GM19043 (cell line): ENCODE results near the gene VNN1.
A peak's percentile ranks its signal among the peaks of the same experiment; 100 is the strongest.

Experiments used
- ATAC-seq: cut with Tn5 transposase; IDR thresholded peaks from one replicate; pipeline ENCODE4 v1.9.1; 2021; ENCODE audit warnings: low read depth; ENCODE audit not compliant: unreplicated experiment

The VNN1 gene, protein sequence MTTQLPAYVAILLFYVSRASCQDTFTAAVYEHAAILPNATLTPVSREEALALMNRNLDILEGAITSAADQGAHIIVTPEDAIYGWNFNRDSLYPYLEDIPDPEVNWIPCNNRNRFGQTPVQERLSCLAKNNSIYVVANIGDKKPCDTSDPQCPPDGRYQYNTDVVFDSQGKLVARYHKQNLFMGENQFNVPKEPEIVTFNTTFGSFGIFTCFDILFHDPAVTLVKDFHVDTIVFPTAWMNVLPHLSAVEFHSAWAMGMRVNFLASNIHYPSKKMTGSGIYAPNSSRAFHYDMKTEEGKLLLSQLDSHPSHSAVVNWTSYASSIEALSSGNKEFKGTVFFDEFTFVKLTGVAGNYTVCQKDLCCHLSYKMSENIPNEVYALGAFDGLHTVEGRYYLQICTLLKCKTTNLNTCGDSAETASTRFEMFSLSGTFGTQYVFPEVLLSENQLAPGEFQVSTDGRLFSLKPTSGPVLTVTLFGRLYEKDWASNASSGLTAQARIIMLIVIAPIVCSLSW

DNA sequence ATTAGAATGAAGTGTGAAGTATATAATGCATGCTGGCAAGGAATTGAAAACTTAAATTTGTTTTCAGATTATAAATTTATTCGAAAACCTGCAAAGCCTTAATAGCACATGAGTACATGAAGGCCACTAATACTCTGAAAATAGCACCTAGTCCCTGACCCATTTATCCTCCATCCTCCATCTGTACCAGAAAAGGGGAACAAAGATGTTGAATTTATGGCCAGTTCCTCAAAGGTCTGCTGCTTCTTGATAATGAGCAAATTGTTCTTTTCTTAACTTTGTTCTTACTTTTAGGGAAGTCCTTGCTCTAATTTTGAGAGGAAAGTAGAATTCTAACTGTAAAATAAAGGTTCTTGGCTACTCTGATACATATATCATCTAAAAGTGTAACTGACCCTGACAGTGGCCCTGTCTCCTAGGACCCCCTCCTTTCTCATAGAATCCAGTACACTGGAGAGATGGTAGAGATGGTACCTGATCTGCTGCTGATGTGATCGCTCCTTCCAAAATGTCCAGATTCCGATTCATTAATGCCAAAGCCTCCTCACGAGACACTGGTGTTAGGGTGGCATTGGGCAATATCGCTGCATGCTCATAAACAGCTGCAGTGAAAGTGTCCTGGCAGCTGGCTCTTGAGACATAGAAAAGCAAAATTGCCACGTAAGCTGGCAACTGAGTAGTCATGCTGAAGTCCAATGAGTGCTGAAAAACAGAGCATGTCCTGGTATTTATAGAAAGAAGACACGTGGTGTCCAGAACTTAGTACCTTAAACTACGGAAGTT is at the start of gene VNN1:
TSS of gene VNN1 (minus strand) at position 704 of the 783 bp plus-strand sequence. CDS start at position 684, 20 bp downstream.
- ATAC-seq = peak; percentile 69

DNA sequence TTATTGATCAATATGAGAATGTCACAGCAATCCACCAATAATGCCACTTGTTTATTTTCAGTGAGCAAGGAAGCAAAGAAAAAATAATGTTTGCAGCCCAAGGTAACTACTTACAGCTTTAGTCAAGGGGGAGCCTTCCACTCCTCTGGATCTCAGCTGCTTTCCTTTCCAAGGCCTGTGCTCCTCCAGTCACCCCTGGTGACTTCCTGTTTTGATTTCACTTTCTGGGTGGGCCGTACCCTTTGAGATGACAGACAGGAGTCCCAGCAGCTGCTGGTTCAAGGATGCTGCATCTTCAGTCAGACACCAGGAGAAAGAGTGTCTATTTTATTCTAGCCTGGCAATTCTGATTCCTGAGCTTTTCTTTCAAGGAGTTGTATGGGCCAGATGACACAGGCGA is 49.4 kb upstream of the VNN1 start:
- peak; percentile 93 for ATAC-seq

DNA sequence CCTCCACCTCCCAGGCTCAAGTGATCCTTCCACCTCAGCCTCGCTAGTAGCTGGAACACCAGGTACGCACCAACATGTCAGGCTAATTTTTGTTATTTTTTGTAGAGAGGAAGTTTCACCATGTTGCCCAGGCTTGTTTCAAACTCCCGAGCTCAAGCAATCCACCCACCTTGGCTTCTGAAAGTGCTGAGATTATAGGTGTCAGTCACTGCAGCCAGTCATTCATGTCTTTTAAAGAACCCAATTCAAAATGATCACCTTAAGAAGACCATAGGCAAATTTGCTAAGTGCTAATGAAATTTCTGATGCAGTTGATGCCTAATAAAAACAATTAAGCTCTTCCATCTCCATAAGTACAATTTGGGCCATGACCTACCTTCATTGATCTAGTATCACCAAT is 46.4 kb upstream of the VNN1 start:
- ATAC-seq = no peak

DNA sequence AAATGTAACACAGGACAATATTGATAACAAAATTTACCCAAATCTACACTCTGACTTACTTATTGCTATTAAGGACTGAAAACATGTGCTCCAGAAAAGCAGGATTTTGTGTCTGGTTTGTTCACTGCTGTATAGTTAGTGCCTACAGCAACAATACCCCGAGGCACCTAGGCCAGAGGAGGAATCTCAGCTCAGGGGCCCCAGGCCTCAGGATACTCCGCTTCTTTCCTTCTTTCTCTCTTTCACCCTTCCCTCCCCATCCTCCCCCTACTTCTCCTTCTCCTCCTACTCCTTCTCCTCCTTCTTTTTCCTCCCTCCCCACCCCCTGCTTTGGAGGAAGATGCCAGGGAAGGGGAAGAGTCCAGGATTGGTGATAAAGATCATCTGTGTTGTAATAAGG is 44.8 kb upstream of the VNN1 start:
- ATAC-seq = no peak

DNA sequence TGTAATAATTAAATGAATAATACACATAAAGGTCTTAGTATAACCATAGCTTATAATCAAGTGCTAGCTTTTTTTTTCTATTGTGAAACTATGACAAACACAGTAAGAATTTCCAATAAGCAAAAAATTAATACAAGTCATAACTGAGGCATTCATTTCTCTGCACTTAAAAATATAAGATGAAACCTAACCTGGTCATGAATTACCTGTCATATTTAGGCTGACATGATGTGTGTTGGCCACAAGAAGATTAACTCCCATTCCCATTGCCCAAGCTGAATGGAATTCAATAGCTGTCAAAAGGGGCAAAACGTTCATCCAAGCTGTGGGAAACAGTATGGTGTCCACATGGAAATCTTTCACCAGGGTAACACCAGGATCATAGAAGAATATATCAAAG is 38.4 kb upstream of the VNN1 start:
- ATAC-seq = no peak

DNA sequence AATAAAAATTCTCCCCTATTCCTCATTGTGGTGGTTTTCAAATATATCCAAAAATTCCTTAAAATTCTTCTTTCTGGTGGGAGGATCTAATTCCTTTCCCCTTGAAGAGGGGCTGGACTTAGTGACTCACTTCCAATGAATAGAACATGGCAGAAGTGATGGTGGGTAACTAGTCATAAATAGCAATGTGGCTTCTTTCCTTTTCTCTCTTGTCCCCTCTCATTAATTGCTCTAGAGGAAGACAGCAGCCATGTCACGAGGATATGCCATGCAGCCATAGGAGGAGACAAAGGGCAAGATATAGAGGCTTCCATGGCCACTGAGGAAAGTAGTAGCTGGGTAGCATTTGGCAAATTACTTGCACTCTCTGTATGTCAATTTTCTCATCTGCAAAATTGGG is 38.0 kb upstream of the VNN1 start:
- no peak for ATAC-seq

DNA sequence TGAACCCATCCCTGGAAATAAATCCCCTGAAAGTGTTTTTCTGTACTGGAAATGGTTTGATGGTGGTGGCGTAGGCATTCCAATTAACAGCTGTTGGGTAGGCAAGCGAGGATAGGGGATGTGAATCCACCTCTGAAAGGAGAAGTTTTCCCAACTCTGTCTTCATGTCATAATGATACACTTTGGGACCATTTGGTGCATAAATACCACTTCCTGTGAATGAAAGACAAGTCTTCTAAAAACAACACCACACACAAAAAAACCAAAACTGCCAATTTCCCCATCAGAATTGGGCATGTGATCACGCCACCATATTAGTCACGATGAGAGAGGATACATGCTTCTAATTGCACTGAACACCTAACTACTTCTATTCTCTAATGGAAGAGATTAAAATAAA is 37.5 kb upstream of the VNN1 start:
- ATAC-seq = peak; percentile 41

DNA sequence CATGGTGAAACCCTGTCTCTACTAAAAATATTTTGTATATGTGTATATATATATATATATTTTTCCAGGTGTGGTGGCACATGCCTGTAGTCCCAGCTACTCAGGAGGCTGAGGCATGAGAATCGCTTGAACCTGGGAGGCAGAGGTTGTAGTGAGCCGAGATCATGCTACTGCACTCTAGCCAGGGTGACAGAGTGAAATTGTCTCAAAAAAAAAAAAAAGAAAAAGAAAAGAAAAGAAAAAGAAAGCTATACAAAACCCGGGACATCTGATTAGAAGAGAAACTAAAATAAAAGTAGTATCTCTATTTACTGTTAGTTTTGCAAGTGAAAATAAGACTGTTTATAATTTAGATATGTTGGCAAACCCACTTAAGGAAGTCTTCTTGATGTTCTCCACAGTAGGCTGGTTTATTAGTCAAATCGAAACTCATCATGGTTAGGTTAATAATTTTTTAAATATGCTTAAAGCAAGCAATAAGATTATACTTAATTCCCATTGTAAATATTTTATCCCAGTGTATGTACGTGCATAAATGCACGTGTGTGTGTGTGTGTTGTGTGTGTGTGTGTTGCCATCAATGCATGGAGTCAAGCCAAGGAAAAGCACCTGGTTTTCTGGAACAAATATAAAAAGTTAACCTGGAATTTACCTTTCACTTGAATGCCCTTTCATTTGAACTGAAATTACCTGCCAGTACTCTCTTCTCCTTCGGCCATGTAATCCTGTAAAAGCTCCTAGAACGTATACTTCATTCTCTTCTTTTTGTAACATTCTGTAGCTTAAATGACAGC is 36.8 kb upstream of the VNN1 start:
- ATAC-seq = peak; percentile 79

DNA sequence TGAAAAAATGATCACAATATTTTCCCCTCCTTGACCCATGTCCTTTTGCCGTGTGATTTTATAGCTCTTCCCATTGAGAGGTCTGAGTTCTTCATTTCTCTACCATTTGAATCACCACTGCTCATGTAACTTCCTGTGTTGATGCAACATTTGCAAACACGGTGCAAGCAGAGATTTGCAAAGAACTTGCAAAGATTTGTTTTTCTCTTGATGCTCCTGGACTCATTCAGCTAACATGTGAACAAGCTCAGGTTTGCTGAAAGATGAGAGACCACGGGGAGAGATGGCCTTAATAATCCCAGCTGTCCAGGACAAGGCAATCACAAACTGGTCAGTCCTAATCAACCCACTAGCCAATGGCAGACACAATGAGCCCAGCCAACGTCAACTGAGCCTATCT is 35.3 kb upstream of the VNN1 start:
- ATAC-seq = no peak

DNA sequence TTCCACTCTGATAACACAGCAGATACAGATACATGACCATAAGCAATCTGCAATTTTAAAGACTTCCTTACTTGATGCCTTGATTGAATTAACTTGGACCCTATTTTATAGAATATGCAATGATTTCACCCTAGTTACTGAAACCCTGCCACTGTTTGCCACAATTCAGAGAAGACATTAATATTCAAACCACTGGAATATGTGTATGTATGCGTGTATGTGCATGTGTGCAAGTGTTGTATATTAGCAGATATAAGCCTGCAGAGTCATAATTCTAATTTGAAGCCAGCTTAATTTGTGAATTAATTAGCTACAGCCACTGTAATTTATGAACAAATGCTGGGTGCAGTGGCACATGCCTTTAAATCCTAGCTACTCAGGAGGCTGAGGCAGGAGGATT is 34.6 kb upstream of the VNN1 start:
- no peak for ATAC-seq

DNA sequence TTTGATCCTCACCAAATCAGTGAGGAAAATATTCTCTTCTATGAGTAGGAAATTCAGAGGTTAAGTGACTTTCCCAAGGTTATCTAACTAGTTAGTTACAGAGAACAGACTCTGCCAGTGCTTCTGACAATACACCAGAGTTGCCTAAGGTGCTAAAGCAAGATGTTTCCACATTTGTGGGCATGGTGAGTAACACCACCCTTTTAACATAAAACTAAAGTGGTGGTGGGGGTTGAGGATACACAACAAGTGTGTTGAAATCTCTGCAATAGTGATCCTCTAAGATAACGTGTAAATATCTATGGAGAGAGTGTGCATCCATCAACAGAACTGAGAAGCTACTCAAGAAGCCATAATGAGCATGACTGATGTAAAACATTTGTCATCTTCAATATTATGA is 32.2 kb upstream of the VNN1 start:
- no peak for ATAC-seq

DNA sequence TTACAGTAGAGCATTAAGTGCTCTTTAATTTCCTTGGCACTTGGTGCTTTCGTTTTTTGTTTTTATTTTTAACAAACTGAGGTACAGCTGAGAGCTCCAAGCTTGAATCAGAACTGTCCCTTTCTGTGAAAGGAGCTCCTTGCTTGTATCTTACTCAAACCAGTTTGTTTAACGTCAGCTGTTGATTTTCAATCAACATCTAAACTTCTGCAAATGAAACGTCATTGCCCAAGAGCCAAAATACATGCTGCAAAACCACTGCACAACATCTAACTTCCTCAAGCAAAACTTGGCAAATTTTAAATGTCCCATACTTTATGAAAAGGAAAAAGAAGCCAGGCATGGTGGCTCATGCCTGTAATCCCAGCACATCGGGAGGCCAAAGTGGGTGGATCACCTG is 28.6 kb upstream of the VNN1 start:
- no peak for ATAC-seq

DNA sequence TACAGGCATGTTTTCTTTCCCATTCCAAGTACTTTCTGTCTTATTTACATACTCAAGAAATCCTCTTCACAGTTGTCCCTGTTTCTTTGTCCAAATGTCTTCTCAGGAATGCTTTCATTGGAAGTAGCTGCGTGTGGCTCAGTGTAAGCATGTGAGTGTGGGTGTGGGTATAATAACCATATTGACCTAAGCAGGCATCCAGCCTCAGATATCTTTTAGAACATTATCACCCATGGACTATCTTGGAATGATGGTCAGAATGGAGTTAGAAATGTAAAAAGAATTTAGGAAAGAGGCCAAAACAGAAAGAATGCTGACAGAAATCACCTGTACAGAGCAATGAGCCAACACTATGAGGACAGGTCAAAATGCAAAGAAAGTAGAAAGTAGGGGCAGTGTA is 27.4 kb upstream of the VNN1 start:
- ATAC-seq = no peak

DNA sequence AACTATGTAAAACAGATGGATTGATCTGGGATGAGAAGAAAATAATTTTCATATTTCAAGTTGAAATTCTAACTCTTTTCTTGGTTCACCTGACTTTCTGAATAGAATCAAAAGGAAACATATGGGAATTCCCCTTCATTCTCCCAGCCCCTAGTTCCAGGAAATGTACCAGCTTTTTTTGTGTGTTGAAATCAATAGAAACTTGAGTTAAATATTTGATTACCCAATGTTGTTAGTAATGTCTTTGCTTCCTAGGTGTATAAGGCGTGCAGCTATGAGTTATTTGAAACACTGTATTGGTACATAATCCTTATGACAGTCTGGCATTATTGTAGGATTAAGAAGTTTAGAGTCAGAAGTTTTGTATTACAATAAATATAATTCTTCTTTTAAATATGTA is 22.4 kb upstream of the VNN1 start:
- ATAC-seq = no peak

DNA sequence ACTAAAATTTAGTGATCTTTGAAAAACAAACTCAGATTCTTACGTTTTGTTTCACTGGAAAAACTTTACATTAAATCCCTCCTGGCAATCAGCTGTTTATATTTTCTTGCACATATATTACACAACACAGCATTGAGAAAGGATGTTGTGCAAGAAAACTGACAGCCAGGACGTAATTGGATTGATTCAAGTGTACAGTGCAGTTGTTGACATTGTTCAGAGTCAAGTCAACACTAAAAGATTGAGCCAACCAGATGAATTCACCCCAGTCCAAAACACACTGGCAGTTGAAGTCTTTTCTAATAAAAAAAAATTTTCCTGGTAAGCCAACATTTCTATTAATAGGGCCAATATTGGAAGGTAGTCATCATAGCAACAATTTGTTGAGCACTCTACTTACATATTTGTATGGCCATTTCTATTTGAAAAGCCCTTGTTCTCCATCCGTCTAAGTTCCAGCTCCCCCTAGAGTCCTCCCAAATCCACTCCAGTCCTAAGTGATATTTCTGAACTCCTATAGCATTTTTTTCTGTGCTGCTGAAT is 20.9 kb upstream of the VNN1 start:
- no peak for ATAC-seq

DNA sequence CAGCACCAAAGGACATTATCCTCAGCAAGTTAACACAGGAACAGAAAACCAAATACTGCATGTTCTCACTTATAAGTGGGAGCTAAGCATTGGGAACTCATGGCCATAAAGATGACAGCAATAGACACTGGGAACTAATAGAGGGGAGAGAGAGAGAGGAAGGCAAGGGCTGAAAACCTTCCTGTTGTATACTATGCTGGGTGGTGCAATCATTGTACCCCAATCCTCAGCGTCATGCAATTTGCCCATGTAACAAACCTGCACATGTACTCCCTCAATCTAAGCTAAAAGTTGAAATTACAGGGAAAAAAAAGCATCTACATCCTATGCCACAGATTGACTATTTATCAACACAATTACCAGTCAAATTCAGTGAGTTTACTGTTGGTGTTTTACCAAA is 20.0 kb upstream of the VNN1 start:
- no peak for ATAC-seq

DNA sequence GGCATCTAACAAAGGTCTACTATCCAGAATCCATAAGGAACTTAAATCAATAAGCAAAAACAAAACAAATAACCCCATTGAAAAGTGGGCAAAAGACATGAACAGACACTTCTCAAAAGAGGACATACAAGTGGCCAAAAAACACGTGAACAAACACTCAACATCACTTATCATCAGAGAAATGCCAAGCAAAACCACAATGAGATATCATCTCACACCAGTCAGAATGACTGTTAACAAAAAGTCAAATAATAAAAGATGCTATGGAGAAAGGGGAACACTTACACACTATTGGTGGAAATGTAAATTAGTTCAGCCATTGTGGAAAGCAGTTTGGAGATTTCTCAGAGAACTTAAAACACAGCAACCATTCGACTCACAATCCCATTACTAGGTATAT is 19.4 kb upstream of the VNN1 start:
- ATAC-seq = no peak

DNA sequence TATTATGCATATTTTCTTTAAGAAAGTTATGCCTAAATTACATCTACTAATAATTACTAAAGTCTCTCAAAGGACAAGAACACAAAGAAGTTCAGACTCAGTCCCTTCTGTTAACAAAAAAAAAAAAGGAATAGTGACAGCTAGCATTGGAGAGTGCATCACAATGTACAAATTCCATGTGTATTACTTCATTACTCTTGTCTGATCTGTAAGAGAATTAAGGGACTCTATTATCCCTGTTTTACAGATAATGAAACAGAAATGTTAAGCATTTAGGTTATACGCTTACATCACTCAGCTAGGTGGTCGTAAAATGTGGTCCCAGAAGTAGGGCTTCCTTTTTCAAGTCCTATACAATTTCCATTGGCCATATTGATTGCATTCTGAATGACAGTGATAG is 17.2 kb upstream of the VNN1 start:
- ATAC-seq = no peak

DNA sequence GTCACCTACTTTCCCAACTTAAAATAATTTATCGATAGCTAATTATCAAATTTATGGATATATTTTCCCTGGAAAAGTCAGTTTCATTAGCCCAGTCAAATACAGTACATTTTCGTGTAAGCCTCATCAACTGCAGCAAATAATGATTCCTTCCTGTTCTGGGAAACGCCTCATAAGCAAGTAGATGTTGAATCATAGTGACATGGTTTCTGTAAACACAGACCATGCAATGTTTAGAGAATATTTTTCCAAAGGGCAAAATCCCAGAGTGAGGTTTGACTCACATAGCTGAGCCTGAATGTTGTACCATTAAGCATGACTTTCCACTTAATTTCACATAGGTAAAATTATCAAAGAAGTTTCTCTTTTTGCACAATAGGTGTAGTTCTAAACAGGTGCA is 16.7 kb upstream of the VNN1 start:
- ATAC-seq = no peak

DNA sequence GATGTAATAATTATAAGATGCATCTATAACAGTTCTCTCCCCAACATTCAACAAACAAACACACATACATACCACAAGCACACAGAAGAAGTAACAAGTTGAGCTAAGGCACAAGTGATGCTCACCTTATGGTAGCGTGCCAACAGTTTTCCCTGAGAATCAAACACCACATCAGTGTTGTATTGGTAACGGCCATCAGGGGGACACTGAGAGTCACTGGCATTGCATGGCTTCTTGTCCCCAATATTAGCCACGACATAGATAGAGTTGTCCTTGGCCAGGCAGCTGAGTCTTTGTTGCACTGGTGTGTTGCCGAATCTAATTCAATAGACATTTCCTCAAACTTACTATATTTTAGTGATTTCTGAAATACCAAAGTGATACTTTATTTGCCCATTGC is 14.8 kb upstream of the VNN1 start:
- no peak for ATAC-seq

DNA sequence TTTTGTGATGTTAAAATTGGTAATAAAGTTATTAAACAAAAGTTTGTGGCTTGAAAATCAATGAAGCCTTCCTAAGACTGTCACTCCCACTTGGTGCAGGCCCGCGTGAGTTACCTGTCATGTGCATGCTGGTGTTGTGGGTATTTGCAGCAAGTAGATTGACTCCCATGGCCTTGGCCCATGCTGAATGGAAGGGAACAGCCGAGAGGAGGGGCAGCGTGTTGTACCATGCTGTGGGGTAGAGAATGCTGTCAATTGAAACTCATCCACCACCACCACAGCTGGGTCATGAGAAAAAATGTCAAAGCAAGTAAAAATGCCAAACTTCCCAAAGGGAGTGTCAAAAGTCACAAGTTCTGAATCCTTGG is 12.7 kb upstream of the VNN1 start:
- ATAC-seq = no peak
